Daoy (cell line): ENCODE measurements around the gene SLCO4A1. TPM values are rescaled to one million over a fixed set of nuclear protein-coding genes. Genes with fewer than 3 reads are reported as not detected.

Experiments used
- DNase-seq: peaks from one replicate; pipeline ENCODE4 v3.0.0-alpha.2; 2015; ENCODE audit warnings: low read depth
- total RNA-seq: library from RNA; depleted of rRNA; stranded (reverse); fragments of >200 nt; shearing (Covaris generic); gene quantifications from 2 replicates; pipeline ENCODE4 v1.2.3, GENCODE V29; 2014; rRNA removed

SLCO4A1 gene
- total RNA-seq, 1 experiment from 2014 or later = 16.3 TPM

DNA sequence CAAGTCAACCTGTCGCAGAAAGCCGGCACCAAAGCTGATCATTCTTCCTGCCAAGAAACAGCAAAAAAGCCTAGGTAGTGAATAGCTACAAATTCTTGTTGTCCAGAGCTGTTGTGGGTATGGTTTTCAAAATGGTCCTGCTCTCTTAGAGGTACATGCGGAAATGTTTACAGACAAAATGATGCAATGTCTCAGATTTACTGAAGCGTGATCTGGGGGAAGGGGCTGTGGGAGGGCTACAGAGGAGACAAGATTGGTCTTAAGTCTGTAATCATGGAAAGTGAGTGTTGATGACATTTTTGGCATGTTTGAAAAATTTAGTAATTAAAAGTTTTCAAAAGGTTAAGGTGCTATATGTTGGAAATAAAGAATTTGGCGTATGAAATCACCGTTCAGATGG, 72.5 kb downstream of the SLCO4A1 start:
- no peak for DNase-seq

DNA sequence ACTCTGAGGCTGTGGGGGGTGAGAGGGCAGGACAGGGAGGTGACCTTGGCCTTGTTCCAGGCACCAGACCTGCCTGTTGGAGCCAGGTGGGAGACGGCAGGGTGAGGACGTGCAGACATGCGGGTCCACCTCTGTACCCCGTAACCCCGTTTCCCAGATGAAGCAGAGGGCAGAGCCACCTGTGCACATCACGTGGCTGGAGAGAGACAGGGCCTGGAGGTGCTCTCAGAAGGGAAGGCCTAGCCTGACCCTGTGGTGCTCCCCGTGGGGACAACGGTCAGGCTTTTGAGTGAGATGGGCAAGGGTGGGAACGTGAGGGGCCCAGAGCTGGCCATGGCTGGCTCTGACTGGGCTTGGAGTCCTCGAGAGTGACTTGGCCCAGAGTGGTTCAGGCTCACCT, 72.9 kb downstream of the SLCO4A1 start:
- no peak for DNase-seq

DNA sequence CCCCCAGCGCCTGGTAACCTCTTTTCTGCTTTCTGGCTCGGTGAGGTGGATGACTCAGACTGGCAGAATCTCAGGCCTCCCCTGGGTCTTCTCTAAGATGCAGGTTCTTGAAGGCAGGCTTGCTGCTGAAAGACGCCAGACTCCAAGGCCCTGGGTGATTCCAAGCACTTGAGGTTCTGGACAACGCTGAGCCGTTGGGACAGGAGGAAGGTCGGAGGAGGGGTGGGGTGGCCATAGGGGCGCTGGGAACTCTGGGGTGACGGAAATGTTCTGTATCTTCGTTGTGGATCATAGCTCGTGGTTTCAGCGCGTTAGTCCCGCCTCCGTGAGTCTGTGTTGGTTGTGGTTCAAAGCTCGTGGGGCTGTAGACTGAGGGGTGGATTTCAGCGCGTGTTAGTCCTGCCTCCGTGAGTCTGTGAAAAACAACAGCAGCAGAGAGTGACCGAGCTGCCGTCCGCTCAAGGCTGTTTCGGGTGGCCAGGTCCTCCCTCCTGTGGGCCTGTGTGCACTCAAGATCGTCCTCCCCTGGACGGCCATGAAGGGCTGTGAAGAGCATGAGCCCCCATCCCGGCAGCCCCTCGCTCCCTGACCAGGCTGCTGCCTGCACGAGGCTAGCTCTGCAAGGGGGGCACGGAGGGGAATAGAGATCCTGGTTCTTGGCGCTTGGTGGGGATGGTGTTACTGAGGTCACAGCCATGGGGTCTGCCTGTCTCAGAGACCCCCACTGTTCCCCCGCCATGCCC, 74.1 kb downstream of the SLCO4A1 start:
- no peak for DNase-seq

DNA sequence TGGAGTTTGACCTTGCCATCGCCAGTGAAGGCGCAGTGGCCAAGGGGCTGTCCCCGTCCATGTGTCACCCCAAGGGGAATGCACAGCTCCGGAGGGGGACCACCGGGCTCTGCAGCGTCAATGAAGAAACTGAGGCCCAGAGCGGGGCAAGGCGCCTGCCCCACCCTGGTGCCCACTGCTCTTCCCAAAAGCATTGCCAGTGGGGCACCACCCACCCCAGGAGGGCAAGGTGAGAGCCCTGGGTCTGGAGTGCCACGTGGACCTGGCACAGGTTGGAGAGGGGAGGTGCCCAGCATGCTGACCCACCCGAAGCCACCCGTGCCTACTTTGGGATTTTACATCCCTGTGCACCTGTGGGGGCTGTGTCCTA, 74.6 kb downstream of the SLCO4A1 start:
- no peak for DNase-seq

DNA sequence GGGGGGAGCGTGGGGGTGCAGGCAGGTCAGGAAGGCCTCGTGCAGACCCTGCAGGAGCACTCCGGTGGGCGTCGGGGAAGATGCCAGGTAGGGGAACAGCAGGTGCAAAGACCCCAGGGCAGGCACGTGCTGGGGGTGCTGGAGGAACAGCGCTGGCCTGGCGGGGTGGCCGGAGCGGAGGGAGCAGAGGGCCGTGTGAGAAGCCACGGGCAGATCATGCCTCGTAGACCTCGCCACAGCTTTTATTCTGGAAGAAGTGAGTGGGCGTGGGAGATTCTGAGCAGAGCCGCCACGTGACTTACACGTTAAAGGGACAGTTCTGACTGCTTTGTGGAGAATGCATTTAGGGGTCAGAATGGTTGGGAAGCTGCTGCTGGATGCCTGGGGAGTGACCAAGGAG, 75.6 kb downstream of the SLCO4A1 start:
- no peak for DNase-seq

DNA sequence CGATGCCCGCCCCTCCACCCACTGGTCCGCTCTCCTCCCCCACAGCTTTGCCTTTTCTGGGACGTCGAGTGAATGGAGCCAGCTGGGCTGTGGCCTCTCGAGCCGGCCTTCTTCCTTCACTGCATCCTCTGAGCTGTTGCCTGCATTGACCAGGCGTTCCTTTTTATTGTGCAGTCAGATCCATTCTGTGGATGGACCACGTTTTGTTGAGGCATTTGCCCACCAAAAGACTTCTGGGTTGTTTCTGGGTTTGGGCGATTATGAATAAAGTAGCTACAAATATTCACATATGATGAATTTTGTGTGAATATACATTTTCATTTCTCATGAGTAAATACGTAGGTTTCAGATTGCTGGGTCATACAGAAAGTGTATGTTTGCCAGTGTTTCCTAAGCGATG, 76.2 kb downstream of the SLCO4A1 start:
- DNase-seq = no peak

DNA sequence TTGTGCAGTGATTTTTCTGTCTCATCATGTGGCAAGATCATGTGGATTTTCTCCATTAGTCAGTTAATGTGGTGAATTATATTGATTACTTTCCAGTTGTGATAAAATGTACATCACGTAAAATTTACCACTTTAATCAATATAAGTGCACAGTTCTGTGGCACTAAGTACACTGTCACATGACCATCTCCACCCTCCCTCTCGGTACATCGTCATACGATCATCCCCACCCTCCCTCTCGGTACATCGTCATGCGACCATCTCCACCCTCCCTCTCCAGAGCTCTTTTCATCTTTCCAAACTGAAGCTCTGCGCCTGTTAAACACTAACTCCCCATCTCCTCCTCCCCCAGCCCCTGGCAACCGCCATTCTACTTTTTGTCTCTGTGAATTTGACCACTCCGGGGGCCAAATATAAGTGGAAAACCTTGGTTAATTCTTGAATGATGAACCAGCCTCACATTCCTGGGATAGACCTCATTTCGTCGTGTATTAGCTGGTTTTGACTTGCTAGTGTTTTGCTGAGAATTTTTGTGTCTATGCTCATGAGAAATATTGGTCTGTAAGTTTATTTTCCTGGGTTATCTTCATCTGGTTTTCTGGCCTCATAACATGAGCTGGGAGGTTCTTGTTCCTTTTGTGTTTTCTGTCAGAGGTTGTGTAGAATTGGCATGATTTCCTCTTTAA, 77.1 kb downstream of the SLCO4A1 start:
- DNase-seq = no peak

Other genes starting within 250 kb of the SLCO4A1 start
- 2.0 and 3.8 TPM in 2 replicates for gene CABLES2, start 235.2 kb upstream of the SLCO4A1 start, total RNA-seq
- not detected in 2 replicates for gene RBBP8NL, start 215.0 kb upstream of the SLCO4A1 start, total RNA-seq
- gene GATA5, start 166.5 kb upstream of the SLCO4A1 start, total RNA-seq = not detected in 2 replicates
- 0.17 TPM in 1 of 2 replicates, not detected in the other for gene NTSR1, start 66.3 kb downstream of the SLCO4A1 start, total RNA-seq
- gene MRGBP, start 154.0 kb downstream of the SLCO4A1 start, total RNA-seq = 22.4 and 27.1 TPM in 2 replicates
- gene OGFR, start 162.3 kb downstream of the SLCO4A1 start, total RNA-seq = 44.2 and 55.0 TPM in 2 replicates
- 0.97 and 6.1 TPM in 2 replicates for gene COL9A3, start 174.5 kb downstream of the SLCO4A1 start, total RNA-seq
- gene TCFL5, start 219.3 kb downstream of the SLCO4A1 start, total RNA-seq = 11.7 and 12.6 TPM in 2 replicates